ENCODE results near the gene TMEM132D.

The TMEM132D gene

GRCh38 chr12:129827102-129827865 is 76.5 kb downstream of the TMEM132D start:
- no peaks in the 10 kb centered on the region for H3K4me1 Mint-ChIP-seq
- H3K27me3 Mint-ChIP-seq (ENCODE audit: low read depth), result peaks cover 17% of the 10 kb centered on the region
- peaks cover 2% of the 10 kb centered on the region for H3K9me3 Mint-ChIP-seq
- no peaks in the 10 kb centered on the region for H3K36me3 Mint-ChIP-seq (ENCODE audit: low read depth)
- no peak for TF ChIP-seq CTCF (IDR thresholded peaks at IDR 0.05; ENCODE audit: unreplicated experiment in 3 of 3)
- no peak overlapping the region for H3K27ac Mint-ChIP-seq
- H3K4me3 Mint-ChIP-seq, result no peak overlapping the region

- H3K4me3 Mint-ChIP-seq, result no peak overlapping the region
- H3K36me3 Mint-ChIP-seq (ENCODE audit: low read depth), result no peaks in the 10 kb centered on the region
- H3K27me3 Mint-ChIP-seq (ENCODE audit: low read depth), result peaks cover 20% of the 10 kb centered on the region
- no peaks in the 10 kb centered on the region for H3K4me1 Mint-ChIP-seq
- H3K27ac Mint-ChIP-seq, result no peak overlapping the region
- H3K9me3 Mint-ChIP-seq, result peaks cover 2% of the 10 kb centered on the region
- no peak for TF ChIP-seq CTCF (IDR thresholded peaks at IDR 0.05; ENCODE audit: unreplicated experiment in 3 of 3)
Measured at GRCh38 chr12:129826273-129826672, 77.6 kb downstream of the TMEM132D start.

GRCh38 chr12:129825316-129825715 is 78.5 kb downstream of the TMEM132D start:
- no peaks in the 10 kb centered on the region for H3K4me1 Mint-ChIP-seq
- no peak overlapping the region for H3K27ac Mint-ChIP-seq
- peaks cover 2% of the 10 kb centered on the region for H3K9me3 Mint-ChIP-seq
- TF ChIP-seq CTCF (IDR thresholded peaks at IDR 0.05; ENCODE audit: unreplicated experiment in 3 of 3), result no peak
- H3K4me3 Mint-ChIP-seq, result no peak overlapping the region
- no peaks in the 10 kb centered on the region for H3K36me3 Mint-ChIP-seq (ENCODE audit: low read depth)
- peaks cover 24% of the 10 kb centered on the region for H3K27me3 Mint-ChIP-seq (ENCODE audit: low read depth)

- H3K4me1 Mint-ChIP-seq, result no peaks in the 10 kb centered on the region
- no peak for TF ChIP-seq CTCF (IDR thresholded peaks at IDR 0.05; ENCODE audit: unreplicated experiment in 3 of 3)
- peaks cover 18% of the 10 kb centered on the region for H3K27me3 Mint-ChIP-seq (ENCODE audit: low read depth)
- no peak overlapping the region for H3K27ac Mint-ChIP-seq
- no peaks in the 10 kb centered on the region for H3K36me3 Mint-ChIP-seq (ENCODE audit: low read depth)
- H3K4me3 Mint-ChIP-seq, result no peak overlapping the region
- no peaks in the 10 kb centered on the region for H3K9me3 Mint-ChIP-seq
Measured at GRCh38 chr12:129821964-129822363, 81.9 kb downstream of the TMEM132D start.

GRCh38 chr12:129819391-129819790 is 84.4 kb downstream of the TMEM132D start:
- H3K4me1 Mint-ChIP-seq, result no peaks in the 10 kb centered on the region
- H3K27me3 Mint-ChIP-seq (ENCODE audit: low read depth), result peaks cover 10% of the 10 kb centered on the region
- H3K9me3 Mint-ChIP-seq, result no peaks in the 10 kb centered on the region
- no peak for TF ChIP-seq CTCF (IDR thresholded peaks at IDR 0.05; ENCODE audit: unreplicated experiment in 3 of 3)
- no peaks in the 10 kb centered on the region for H3K36me3 Mint-ChIP-seq (ENCODE audit: low read depth)
- no peak overlapping the region for H3K4me3 Mint-ChIP-seq
- no peak overlapping the region for H3K27ac Mint-ChIP-seq

GRCh38 chr12:129815846-129816245 is 88.0 kb downstream of the TMEM132D start:
- no peak overlapping the region for H3K27ac Mint-ChIP-seq
- no peaks in the 10 kb centered on the region for H3K9me3 Mint-ChIP-seq

More at GRCh38 chr12:129815846-129816245, 88.0 kb downstream of the TMEM132D start:
- Mint-ChIP-seq H3K4me1 (no peaks in the 10 kb centered on the region), H3K36me3 (ENCODE audit: low read depth) (no peaks in the 10 kb centered on the region), H3K27me3 (ENCODE audit: low read depth) (peaks cover 2% of the 10 kb centered on the region), H3K4me3 (no peak overlapping the region)
- TF ChIP-seq CTCF (IDR thresholded peaks at IDR 0.05; ENCODE audit: unreplicated experiment in 3 of 3), result no peak

Measured in nephron (organoid).